Activated naive CD4-positive, alpha-beta T cell treated with anti-CD3 and anti-CD28 coated beads, Interleukin-2, amount 50 U/mL, for 24 hours (primary cell): Measurements from ENCODE around the gene BRIP1.
"Not testable (repeated sequence)": the region's sequence is repeated elsewhere in the genome, so short reads cannot be mapped to it uniquely, and the experiment has no call there.

Source experiments
- H3K27ac Mint-ChIP-seq: one replicate; pipeline ENCODE4 v1.8.0; 2021; ENCODE audit warnings: mild to moderate bottlenecking, mixed read lengths
- H3K27me3 Mint-ChIP-seq: one replicate; pipeline ENCODE4 v1.8.0; 2021; ENCODE audit warnings: mixed read lengths
- H3K36me3 Mint-ChIP-seq: one replicate; pipeline ENCODE4 v1.8.0; 2021; ENCODE audit warnings: mixed read lengths
- H3K4me1 Mint-ChIP-seq: one replicate; pipeline ENCODE4 v1.8.0; 2021; ENCODE audit warnings: mixed read lengths
- H3K4me3 Mint-ChIP-seq: one replicate; pipeline ENCODE4 v1.8.0; 2021; ENCODE audit warnings: mild to moderate bottlenecking, mixed read lengths
- H3K9me3 Mint-ChIP-seq: one replicate; pipeline ENCODE4 v1.8.0; 2021; ENCODE audit warnings: mixed read lengths

Gene BRIP1

DNA sequence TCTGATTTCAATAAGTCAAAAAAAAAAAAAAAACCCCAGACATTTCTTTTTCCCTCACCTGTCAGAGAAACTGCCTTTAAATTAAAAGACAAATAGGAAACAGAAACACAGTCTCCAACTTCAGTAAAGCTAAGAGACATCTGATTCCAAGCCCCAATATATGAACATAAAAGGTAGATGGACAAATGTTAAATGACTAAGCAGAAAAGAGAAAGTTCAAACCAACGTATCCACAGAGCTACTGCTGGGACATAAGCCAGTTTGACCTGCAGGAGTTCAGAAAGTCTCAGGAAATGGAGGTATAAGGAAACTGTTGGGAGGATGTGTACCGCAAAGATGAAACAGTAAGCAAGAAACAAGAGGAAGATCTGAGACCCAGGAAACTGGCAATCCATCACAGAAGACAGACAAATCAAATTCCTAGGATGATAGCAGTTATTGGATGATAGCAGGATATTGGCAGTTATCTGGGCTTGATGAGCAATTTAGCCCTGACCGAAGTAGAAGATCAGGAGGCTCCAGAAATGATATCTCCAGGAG lies 135.0 kb downstream of the BRIP1 start:
- no peaks in the 10 kb centered on the region for H3K9me3 Mint-ChIP-seq
- H3K36me3 Mint-ChIP-seq, result no peaks in the 10 kb centered on the region
- H3K4me3 Mint-ChIP-seq, result no peak overlapping the region
- no peaks in the 10 kb centered on the region for H3K27me3 Mint-ChIP-seq
- H3K27ac Mint-ChIP-seq, result no peak overlapping the region
- H3K4me1 Mint-ChIP-seq, result peaks cover 6% of the 10 kb centered on the region

DNA sequence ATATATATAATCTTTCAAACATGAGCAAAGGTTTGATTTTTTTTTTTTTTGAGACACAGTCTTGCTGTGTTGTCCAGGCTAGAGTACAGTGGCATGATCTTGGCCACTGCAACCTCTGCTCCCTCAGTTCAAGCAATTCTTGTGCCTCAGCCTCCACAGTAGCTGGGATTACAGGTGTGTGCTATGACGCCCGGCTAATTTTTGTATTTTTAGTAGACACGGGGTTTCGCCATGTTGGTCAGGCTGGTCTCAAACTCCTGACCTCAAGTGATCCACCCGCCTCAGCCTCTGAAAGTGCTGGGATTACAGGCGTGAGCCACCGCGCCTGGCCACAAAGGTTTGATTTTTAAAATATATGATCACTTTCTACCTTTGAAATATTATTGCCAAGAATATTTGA lies 135.5 kb downstream of the BRIP1 start:
- H3K36me3 Mint-ChIP-seq, H3K9me3 Mint-ChIP-seq, H3K27me3 Mint-ChIP-seq, H3K4me3 Mint-ChIP-seq, H3K27ac Mint-ChIP-seq, H3K4me1 Mint-ChIP-seq: not testable (repeated sequence)

DNA sequence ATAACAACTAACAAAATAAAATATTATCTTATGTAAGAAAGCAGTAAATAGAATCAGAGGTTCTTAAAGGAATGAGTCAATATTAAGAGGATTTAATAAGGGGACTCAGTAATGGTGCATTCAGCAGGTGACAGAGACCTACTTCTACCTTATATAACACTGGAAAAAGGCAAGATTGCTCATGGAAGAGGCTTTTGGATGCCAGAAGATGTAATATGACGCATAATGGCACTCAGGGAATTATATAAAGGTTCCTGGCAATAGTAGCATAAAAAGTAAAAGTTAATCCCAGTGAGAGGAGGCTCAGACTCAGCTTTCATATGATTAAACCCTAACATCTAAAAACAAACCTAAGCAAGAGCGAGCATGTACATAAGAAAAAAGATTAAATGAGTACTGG lies 136.4 kb downstream of the BRIP1 start:
- Mint-ChIP-seq H3K9me3 (no peaks in the 10 kb centered on the region), H3K36me3 (no peaks in the 10 kb centered on the region), H3K27ac (no peak overlapping the region), H3K4me1 (peaks cover 6% of the 10 kb centered on the region), H3K4me3 (no peak overlapping the region), H3K27me3 (no peaks in the 10 kb centered on the region)

DNA sequence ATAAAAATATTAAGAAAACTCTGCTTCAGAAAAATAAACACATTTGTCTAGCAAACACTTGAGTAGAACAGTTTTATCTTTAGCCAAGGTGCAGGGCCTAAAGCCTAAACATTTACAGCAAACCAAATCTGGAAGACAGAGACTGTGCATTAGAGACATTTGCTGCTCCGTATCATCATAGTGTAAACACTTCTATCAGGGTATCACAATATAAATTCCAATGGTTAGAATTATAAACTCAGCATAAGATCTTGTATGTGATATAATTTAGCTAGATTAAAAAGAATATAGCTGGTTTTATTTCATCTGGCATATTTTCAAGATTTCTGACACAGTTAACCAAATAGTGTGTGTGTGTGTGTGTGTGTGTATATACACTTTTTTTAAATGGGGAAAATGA lies 138.6 kb downstream of the BRIP1 start:
- Mint-ChIP-seq H3K4me1 (peaks cover 6% of the 10 kb centered on the region), H3K27ac (no peak overlapping the region), H3K27me3 (no peaks in the 10 kb centered on the region), H3K4me3 (no peak overlapping the region), H3K36me3 (no peaks in the 10 kb centered on the region), H3K9me3 (no peaks in the 10 kb centered on the region)

DNA sequence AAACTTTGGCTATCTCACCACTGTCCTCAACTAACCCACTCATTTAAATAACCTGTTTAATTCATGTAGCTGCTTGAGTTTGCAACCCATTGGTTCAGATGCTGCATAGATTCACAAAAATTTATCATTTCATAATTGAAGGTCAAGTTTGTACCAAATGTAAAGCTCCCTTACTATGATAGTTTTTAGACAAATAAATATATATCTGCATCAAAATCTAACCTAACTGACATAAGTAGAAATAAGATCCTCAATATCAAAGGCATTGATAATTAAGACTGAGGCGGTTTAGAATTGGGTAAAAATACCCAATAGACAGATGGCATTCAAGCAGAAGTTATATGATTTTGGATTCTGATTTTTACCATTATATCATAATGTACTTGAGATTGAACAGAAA lies 139.4 kb downstream of the BRIP1 start:
- Mint-ChIP-seq H3K4me1 (peaks cover 6% of the 10 kb centered on the region), H3K36me3 (no peaks in the 10 kb centered on the region), H3K27me3 (no peaks in the 10 kb centered on the region), H3K27ac (no peak overlapping the region), H3K4me3 (no peak overlapping the region), H3K9me3 (no peaks in the 10 kb centered on the region)

DNA sequence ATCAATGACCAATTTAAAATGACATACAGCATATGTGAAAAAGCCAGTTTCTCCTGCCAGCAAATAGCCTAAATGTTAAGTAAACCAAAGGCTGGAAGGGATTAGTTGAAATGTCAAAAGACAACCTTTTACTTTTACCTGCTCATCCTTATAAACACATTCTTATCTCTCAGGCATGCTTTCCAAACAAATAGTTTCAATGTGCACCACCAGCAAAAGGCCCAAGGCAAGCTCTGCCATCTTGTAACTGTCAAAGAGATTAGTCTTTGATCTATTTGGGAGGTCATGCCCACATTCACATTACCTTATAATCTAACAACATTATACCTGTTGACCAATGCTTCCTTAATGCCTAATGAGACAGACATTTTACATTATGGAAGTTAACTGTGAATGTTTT lies 140.1 kb downstream of the BRIP1 start:
- H3K36me3 Mint-ChIP-seq, result peaks cover 4% of the 10 kb centered on the region
- H3K4me1 Mint-ChIP-seq, result no peaks in the 10 kb centered on the region
- H3K9me3 Mint-ChIP-seq, result peaks cover under 1% of the 10 kb centered on the region
- no peak overlapping the region for H3K27ac Mint-ChIP-seq
- no peaks in the 10 kb centered on the region for H3K27me3 Mint-ChIP-seq
- no peak overlapping the region for H3K4me3 Mint-ChIP-seq

DNA sequence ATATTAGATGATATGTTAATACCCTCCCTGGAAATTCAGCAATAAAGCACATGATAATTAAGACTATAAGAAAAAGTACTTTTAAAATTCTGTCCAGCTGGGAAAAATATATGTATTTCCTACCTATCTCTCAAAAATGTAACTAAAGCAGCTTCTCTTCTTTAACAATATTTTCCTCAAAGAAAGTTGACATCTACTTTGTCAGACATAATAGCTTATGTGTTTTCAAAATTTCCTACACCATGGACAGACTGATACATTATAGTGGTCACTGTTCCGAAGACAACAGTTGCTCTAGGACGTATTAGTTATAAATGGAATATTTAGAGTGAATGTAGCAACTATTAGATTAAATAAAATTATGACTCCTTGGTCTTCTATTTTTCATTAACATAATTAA lies 140.9 kb downstream of the BRIP1 start:
- H3K9me3 Mint-ChIP-seq, result peaks cover 9% of the 10 kb centered on the region
- H3K36me3 Mint-ChIP-seq, result peaks cover 10% of the 10 kb centered on the region
- no peak overlapping the region for H3K4me3 Mint-ChIP-seq
- H3K27me3 Mint-ChIP-seq, result no peaks in the 10 kb centered on the region
- no peaks in the 10 kb centered on the region for H3K4me1 Mint-ChIP-seq
- H3K27ac Mint-ChIP-seq, result no peak overlapping the region

DNA sequence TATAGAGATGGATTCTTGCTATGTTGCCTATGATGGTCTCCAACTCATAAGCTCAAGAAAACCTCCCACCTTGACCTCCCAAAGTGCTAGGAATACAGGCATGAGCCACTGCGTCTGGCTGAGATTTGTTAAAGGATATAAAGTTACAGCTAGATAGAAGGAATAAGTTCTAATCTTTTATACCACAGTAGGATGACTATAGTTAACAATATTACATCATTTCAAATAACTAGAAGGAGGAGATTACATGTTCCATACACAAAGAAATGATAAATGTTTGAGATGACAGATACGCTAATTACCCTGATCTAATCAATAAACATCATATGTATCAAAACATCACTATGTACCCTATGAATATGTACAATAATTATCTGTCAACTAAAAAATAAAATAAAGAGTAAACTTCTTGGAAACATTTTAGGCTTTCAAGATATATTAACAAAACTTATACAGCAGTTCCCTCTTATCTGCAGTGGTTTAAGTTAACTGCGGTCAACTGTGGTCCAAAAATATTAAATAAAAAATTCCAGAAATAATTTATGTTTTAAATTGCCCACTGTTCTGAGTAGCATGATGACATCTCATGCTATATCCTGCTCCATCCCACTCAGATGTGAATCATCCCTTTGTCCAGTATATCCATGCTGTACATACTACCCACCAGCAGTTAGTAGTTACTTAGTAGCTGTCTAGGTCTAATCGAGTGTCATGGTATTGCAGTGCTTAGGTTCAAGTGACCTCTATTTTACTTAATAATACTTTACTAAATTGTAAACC lies 143.1 kb downstream of the BRIP1 start:
- Mint-ChIP-seq H3K27me3 (no peaks in the 10 kb centered on the region), H3K36me3 (peaks cover 19% of the 10 kb centered on the region), H3K4me3 (no peak overlapping the region), H3K9me3 (peaks cover 12% of the 10 kb centered on the region), H3K27ac (no peak overlapping the region), H3K4me1 (no peaks in the 10 kb centered on the region)

DNA sequence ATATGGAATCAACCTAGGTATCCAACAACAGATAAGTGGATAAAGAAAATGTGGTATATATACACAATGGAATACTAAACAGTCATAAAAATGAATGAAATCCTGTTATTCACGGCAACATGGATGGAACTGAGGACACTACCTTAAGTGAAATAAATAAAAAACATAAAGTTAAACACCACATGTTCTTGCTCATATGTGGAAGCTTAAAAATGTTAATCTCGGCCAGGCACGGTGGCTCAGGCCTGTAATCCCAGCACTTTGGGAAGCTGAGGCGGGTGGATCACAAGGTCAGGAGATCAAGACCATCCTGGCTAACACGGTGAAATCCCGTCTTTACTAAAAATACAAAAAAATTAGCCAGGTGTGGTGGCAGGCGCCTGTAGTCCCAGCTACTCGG lies 144.1 kb downstream of the BRIP1 start:
- not testable (repeated sequence) for H3K27me3 Mint-ChIP-seq, H3K27ac Mint-ChIP-seq, H3K4me1 Mint-ChIP-seq, H3K4me3 Mint-ChIP-seq
- H3K36me3 Mint-ChIP-seq, result peaks cover 20% of the 10 kb centered on the region
- peaks cover 12% of the 10 kb centered on the region for H3K9me3 Mint-ChIP-seq

DNA sequence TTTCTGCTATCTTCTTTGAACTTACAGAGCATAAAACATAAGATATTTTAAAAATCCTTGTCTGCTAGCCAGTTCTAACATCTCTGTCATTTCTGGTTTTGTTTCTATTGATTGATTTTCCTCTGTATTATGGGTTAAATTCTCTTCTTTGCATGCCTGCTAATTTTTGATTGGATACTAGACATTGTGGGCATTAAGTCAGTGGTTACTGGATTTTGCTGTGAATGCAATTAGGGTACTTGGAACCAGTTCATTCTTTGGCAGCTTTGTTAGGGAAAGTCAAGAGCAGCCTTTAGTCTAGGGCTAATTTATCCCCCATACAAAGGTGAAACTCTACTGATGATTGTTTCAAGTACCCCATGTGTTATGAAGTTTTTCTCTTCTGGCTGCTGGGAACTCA lies 145.3 kb downstream of the BRIP1 start:
- Mint-ChIP-seq H3K36me3 (peaks cover 20% of the 10 kb centered on the region), H3K27ac (no peak overlapping the region), H3K4me3 (no peak overlapping the region), H3K4me1 (no peaks in the 10 kb centered on the region), H3K27me3 (no peaks in the 10 kb centered on the region), H3K9me3 (peaks cover 12% of the 10 kb centered on the region)

DNA sequence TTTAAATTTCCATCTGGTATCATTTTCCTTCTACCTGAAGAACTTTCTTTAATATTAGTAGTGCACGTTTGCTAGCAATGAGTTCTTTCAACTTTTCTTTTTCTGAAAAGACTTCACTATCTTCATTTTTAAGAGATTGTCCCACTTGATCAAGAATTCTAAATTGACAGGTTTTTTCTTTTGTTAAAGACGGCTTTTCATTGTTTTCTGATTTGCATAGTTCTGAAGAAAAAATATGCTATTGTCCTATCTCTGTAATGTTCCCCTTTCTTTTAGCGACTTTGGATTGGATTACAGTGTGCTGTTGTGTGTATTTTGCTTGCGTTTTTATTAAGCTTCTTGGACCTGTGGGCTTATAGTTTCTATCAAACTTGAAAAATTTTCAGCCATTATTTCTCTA lies 146.0 kb downstream of the BRIP1 start:
- H3K4me3 Mint-ChIP-seq, result no peak overlapping the region
- no peaks in the 10 kb centered on the region for H3K27me3 Mint-ChIP-seq
- peaks cover 12% of the 10 kb centered on the region for H3K9me3 Mint-ChIP-seq
- H3K4me1 Mint-ChIP-seq, result no peaks in the 10 kb centered on the region
- peaks cover 20% of the 10 kb centered on the region for H3K36me3 Mint-ChIP-seq
- no peak overlapping the region for H3K27ac Mint-ChIP-seq

DNA sequence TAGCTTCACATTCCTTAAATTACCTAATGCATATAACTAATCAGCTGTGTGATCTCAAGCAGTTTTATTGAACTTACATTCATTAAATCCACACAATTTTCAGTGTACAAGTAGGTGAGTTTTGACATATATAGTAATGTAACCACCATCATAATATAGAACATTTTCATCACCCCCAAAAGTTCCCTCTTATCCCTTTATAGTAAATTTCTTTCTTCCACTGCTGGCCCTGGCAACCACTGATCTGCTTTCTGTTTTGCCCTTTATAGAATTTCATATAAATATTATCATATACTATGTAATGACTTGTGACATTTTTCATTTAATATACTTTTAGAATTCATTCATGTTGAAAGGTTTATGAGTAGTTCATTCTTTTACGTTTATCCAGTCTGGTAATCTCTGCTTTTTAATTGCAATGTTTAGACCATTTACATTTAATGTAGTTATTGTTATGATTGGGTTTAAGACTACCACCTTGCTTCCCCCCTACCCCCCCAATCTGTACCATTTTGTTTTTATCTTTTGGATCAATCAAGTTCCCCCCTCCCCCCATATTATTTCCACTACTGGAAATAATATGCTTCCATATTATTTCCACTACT lies 147.0 kb downstream of the BRIP1 start:
- Mint-ChIP-seq H3K4me3 (no peak overlapping the region), H3K4me1 (no peaks in the 10 kb centered on the region), H3K36me3 (peaks cover 21% of the 10 kb centered on the region), H3K27me3 (no peaks in the 10 kb centered on the region), H3K27ac (no peak overlapping the region), H3K9me3 (peaks cover 12% of the 10 kb centered on the region)

DNA sequence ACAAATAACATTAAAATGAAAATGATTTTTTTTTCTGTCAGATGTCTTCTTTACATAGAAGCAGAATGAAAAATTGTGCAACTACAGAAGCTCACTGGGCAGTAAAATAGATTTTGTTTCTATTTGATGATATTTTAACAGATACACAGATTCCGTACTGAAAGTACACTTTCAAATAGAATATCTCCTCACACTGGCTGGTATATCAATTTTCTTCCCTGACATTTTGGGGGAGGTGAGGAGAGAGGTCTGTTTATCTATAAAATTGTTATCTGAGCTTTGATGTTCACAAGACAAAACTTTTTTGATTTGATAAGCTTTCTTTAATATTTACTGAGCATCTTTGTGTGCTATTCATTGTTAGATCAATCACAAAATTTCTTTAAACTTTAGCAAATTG lies 148.0 kb downstream of the BRIP1 start:
- Mint-ChIP-seq H3K36me3 (peaks cover 25% of the 10 kb centered on the region), H3K4me1 (no peaks in the 10 kb centered on the region), H3K4me3 (no peak overlapping the region), H3K27me3 (no peaks in the 10 kb centered on the region), H3K27ac (no peak overlapping the region), H3K9me3 (peaks cover 15% of the 10 kb centered on the region)

DNA sequence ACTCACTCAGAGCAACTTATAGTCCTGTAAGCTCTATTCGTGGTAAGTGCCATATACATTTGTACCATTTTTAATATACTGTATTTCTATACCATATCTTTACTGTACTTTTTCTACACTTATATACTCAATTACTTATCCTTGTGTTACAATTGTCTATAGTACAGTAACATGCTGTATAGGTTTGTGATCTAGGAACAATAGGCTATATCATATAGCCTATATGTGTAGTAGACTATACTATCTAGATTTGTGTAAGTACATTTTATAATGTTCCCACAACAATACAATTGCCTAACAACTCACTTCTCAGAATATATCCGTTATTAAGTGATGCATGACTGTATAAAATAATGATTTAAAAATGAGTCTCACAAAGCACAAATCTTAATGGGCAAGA lies 149.0 kb downstream of the BRIP1 start:
- Mint-ChIP-seq H3K36me3 (peaks cover 25% of the 10 kb centered on the region), H3K27me3 (no peaks in the 10 kb centered on the region), H3K4me1 (no peaks in the 10 kb centered on the region), H3K27ac (no peak overlapping the region), H3K4me3 (no peak overlapping the region), H3K9me3 (peaks cover 17% of the 10 kb centered on the region)

DNA sequence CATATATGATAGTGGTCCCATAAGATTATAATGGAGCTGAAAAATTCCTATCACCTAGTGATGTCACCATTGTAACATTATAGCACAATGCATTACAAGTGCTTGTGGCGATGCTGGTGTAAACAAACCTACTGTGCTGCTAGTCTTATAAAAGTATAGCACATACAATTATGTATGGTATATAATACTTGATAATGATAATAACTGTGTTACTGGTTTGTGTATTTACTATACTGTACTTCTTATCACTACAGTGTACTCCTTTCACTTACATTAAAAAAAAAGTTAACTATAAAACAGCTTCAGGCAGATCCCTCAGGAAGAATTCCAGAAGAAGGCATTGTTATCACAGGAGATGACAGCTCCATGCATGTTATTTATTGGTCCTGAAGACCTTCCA lies 150.3 kb downstream of the BRIP1 start:
- peaks cover 27% of the 10 kb centered on the region for H3K36me3 Mint-ChIP-seq
- no peak overlapping the region for H3K4me3 Mint-ChIP-seq
- no peak overlapping the region for H3K27ac Mint-ChIP-seq
- H3K9me3 Mint-ChIP-seq, result peaks cover 15% of the 10 kb centered on the region
- no peaks in the 10 kb centered on the region for H3K27me3 Mint-ChIP-seq
- H3K4me1 Mint-ChIP-seq, result no peaks in the 10 kb centered on the region

DNA sequence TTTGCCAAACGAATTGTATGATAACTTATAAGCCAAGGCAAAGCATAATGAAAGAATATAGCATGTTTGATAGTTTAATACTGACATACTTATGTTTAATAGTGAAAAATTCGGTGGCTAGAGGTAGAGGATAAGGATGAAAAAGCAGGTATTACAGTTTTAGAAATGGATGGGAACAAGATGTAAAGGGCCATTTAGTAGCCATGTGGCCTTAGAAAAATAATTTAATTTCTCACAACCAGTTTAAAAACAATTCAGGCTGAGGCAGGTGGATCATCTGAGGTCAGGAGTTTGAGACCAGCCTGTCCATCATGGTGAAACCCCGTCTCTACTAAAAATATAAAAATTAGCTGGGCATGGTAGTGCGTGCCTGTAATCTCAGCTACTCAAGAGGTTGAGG lies 152.8 kb downstream of the BRIP1 start:
- Mint-ChIP-seq H3K27me3 (no peaks in the 10 kb centered on the region), H3K36me3 (peaks cover 19% of the 10 kb centered on the region), H3K27ac (no peak overlapping the region), H3K9me3 (peaks cover 26% of the 10 kb centered on the region), H3K4me3 (no peak overlapping the region), H3K4me1 (no peaks in the 10 kb centered on the region)
